ENCODE data around the gene PLOD3.
"Not testable (repeated sequence)": the region's sequence is repeated elsewhere in the genome, so short reads cannot be mapped to it uniquely, and the experiment has no call there.

Gene PLOD3

GRCh38 chr7:101203740-101204738 lies 13.3 kb downstream of the PLOD3 start:
- ATAC-seq, result not testable (repeated sequence)

- TF ChIP-seq CSDC2 (CRISPR knock-in tag; IDR thresholded peaks at IDR 0.05), result no peak
- no peak for TF ChIP-seq CREB5 (CRISPR knock-in tag; IDR thresholded peaks at IDR 0.05; ENCODE audit: low read depth)
- TF ChIP-seq ZNF70 (CRISPR knock-in tag; IDR thresholded peaks at IDR 0.05), result no peak
- TF ChIP-seq TOX (CRISPR knock-in tag; IDR thresholded peaks at IDR 0.05; ENCODE audit: borderline replicate concordance), result no peak
- TF ChIP-seq POU6F1 (CRISPR knock-in tag; IDR thresholded peaks at IDR 0.05; ENCODE audit: borderline replicate concordance, low read depth), result no peak
- TF ChIP-seq CSRNP3 (CRISPR knock-in tag; IDR thresholded peaks at IDR 0.05), result no peak
- no peak for TF ChIP-seq PATZ1 (CRISPR knock-in tag; IDR thresholded peaks at IDR 0.05; ENCODE audit: borderline replicate concordance)
- TF ChIP-seq ZC3H10 (CRISPR knock-in tag; IDR thresholded peaks at IDR 0.05), result no peak
- no peak for TF ChIP-seq GLIS3 (CRISPR knock-in tag; IDR thresholded peaks at IDR 0.05)
- no peak for TF ChIP-seq TCF4 (CRISPR knock-in tag; IDR thresholded peaks at IDR 0.05; ENCODE audit: borderline replicate concordance)
- TF ChIP-seq SNAI2 (CRISPR knock-in tag; IDR thresholded peaks at IDR 0.05), result no peak
- no peak for TF ChIP-seq ESRRG (CRISPR knock-in tag; IDR thresholded peaks at IDR 0.05)
- no peak for TF ChIP-seq ZFP30 (CRISPR knock-in tag; IDR thresholded peaks at IDR 0.05)
- ATAC-seq, result no peak
These were observed 14.8 kb downstream of the PLOD3 start for GRCh38 chr7:101202603-101202918.

GRCh38 chr7:101201695-101202602 lies 15.4 kb downstream of the PLOD3 start:
- ATAC-seq, result no peak
- TF ChIP-seq CSRNP3 (CRISPR knock-in tag; IDR thresholded peaks at IDR 0.05) (no peak), ARNTL (CRISPR knock-in tag; IDR thresholded peaks at IDR 0.05; ENCODE audit: borderline replicate concordance, low read depth) (no peak), BACH2 (CRISPR knock-in tag; IDR thresholded peaks at IDR 0.05; ENCODE audit: borderline replicate concordance) (no peak), ZC3H10 (CRISPR knock-in tag; IDR thresholded peaks at IDR 0.05) (no peak), RARB (CRISPR knock-in tag; IDR thresholded peaks at IDR 0.05) (no peak), TOX (CRISPR knock-in tag; IDR thresholded peaks at IDR 0.05; ENCODE audit: borderline replicate concordance) (no peak), ESRRG (CRISPR knock-in tag; IDR thresholded peaks at IDR 0.05) (no peak), TSHZ2 (CRISPR knock-in tag; IDR thresholded peaks at IDR 0.05) (no peak), PPARA (CRISPR knock-in tag; IDR thresholded peaks at IDR 0.05; ENCODE audit: borderline replicate concordance) (no peak), ZNF8 (CRISPR knock-in tag; IDR thresholded peaks at IDR 0.05) (no peak), GLIS3 (CRISPR knock-in tag; IDR thresholded peaks at IDR 0.05) (no peak), ZNF565 (CRISPR knock-in tag; conservative IDR thresholded peaks at IDR 0.05; ENCODE audit: low read depth) (no peak), PATZ1 (CRISPR knock-in tag; IDR thresholded peaks at IDR 0.05; ENCODE audit: borderline replicate concordance) (no peak), ZFP3 (CRISPR knock-in tag; IDR thresholded peaks at IDR 0.05) (no peak)
